ENCODE measurements around the gene TAF11L2.
"Not testable (repeated sequence)": the region's sequence is repeated elsewhere in the genome, so short reads cannot be mapped to it uniquely, and the experiment has no call there.

TAF11L2 gene

DNA sequence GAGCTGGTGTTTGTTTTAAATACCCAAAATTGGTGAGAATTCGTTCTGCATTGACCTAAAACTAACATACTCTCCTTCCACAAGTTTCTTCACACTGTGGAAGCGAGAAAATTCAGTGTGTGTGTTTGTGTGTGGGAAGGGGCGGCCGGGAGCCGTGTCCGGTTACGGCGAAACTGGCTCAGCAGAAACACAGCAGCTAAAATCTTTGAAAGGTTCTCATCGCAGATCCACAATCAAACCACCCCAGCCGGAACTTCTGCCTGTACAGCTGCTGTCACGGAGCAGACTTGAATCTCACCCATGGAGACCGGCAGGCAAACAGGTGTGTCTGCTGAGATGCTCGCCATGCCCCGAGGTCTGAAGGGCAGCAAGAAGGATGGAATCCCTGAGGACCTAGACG lies 30.3 kb downstream of the TAF11L2 start, which contains the start of gene TAF11L6:
Gene TAF11L6, plus strand, starts transcription at position 301 of the 400 bp plus-strand sequence.
- DNase-seq, result not testable (repeated sequence)

All from activated gamma-delta T cell treated with Interleukin-2 at 50 U/mL for 16 hours (primary cell).